ENCODE data around the gene VTCN1.
"Not testable (repeated sequence)": the region's sequence is repeated elsewhere in the genome, so short reads cannot be mapped to it uniquely, and the experiment has no call there.

Gene VTCN1

GRCh38 chr1:117161887-117162286 is 48.8 kb downstream of the VTCN1 start:
- CTCF ChIA-PET = interaction anchor here (0.7 to 0.8 kb wide), 2 partner anchors 12 to 33 kb away, joined by 3 to 4 read pairs; no protein-coding TSS in a partner anchor
- Histone ChIP-seq H3K36me3 (ENCODE audit: control insufficient read depth in 2 of 2, insufficient read depth in 1 of 2, low read length in 2 of 2) (no peaks in the 10 kb centered on the region), H3K9me3 (ENCODE audit: control insufficient read depth, insufficient read depth, low read depth, low read length) (no peaks in the 10 kb centered on the region), H3K4me1 (ENCODE audit: control insufficient read depth, insufficient read depth, low read length) (no peaks in the 10 kb centered on the region), H3K4me3 (ENCODE audit: low read depth, low read length) (no peak overlapping the region), H3K27ac (ENCODE audit: extremely low read depth, low read depth, low read length) (no peak overlapping the region)
- TF ChIP-seq ZEB2 (tag by site-specific recombination; IDR thresholded peaks at IDR 0.05) (no peak), ZBTB48 (tag by site-specific recombination; IDR thresholded peaks at IDR 0.05) (no peak), REST (tag by site-specific recombination; IDR thresholded peaks at IDR 0.05) (no peak), INSM2 (tag by site-specific recombination; IDR thresholded peaks at IDR 0.05) (no peak), ZBTB6 (tag by site-specific recombination; IDR thresholded peaks at IDR 0.05) (no peak), ZNF335 (tag by site-specific recombination; conservative IDR thresholded peaks at IDR 0.05) (no peak), SP7 (tag by site-specific recombination; IDR thresholded peaks at IDR 0.05) (no peak), IKZF3 (tag by site-specific recombination; IDR thresholded peaks at IDR 0.05) (no peak), ZNF747 (tag by site-specific recombination; IDR thresholded peaks at IDR 0.05) (no peak), KLF16 (tag by site-specific recombination; IDR thresholded peaks at IDR 0.05) (no peak), ZNF433 (tag by site-specific recombination; IDR thresholded peaks at IDR 0.05; ENCODE audit: low read depth) (no peak), ZNF16 (tag by site-specific recombination; IDR thresholded peaks at IDR 0.05; ENCODE audit: low read depth) (no peak), ZSCAN5A (tag by site-specific recombination; IDR thresholded peaks at IDR 0.05) (no peak)
- POLR2A ChIA-PET = no interaction called here

- H3K27ac ChIP-seq (ENCODE audit: extremely low read depth, low read depth, low read length); POLR2A ChIA-PET; H3K4me3 ChIP-seq (ENCODE audit: low read depth, low read length); H3K9me3 ChIP-seq (ENCODE audit: control insufficient read depth, insufficient read depth, low read depth, low read length); H3K36me3 ChIP-seq (ENCODE audit: control insufficient read depth in 2 of 2, insufficient read depth in 1 of 2, low read length in 2 of 2): not testable (repeated sequence)
- CTCF ChIA-PET = interaction anchor here (1.3 kb wide), 1 partner anchor 23 kb away, joined by 3 read pairs; no protein-coding TSS in a partner anchor
- peaks cover 10% of the 10 kb centered on the region for H3K4me1 ChIP-seq (ENCODE audit: control insufficient read depth, insufficient read depth, low read length)
Observed at GRCh38 chr1:117151305-117151704, 59.4 kb downstream of the VTCN1 start.

GRCh38 chr1:117150316-117150715 is 60.4 kb downstream of the VTCN1 start:
- ChIA-PET POLR2A (no interaction called here), CTCF (no interaction called here)
- H3K4me1 ChIP-seq (ENCODE audit: control insufficient read depth, insufficient read depth, low read length) = peaks cover 10% of the 10 kb centered on the region
- no peak overlapping the region for H3K27ac ChIP-seq (ENCODE audit: extremely low read depth, low read depth, low read length)
- TF ChIP-seq ZNF302 (tag by site-specific recombination; IDR thresholded peaks at IDR 0.05; ENCODE audit: low read depth) = no peak
- no peak for TF ChIP-seq ZNF777 (tag by site-specific recombination; IDR thresholded peaks at IDR 0.05; ENCODE audit: borderline replicate concordance)
- TF ChIP-seq ZNF423 (tag by site-specific recombination; IDR thresholded peaks at IDR 0.05) = no peak
- no peak for TF ChIP-seq ZNF24 (tag by site-specific recombination; IDR thresholded peaks at IDR 0.05)
- TF ChIP-seq ZNF837 (tag by site-specific recombination; IDR thresholded peaks at IDR 0.05) = no peak
- no peak for TF ChIP-seq ZNF16 (tag by site-specific recombination; IDR thresholded peaks at IDR 0.05; ENCODE audit: low read depth)
- TF ChIP-seq ZNF398 (tag by site-specific recombination; IDR thresholded peaks at IDR 0.05) = no peak
- TF ChIP-seq ZNF776 (tag by site-specific recombination; IDR thresholded peaks at IDR 0.05; ENCODE audit: borderline replicate concordance) = no peak
- no peak for TF ChIP-seq RBAK (tag by site-specific recombination; IDR thresholded peaks at IDR 0.05)
- no peaks in the 10 kb centered on the region for H3K9me3 ChIP-seq (ENCODE audit: control insufficient read depth, insufficient read depth, low read depth, low read length)
- no peaks in the 10 kb centered on the region for H3K36me3 ChIP-seq (ENCODE audit: control insufficient read depth in 2 of 2, insufficient read depth in 1 of 2, low read length in 2 of 2)
- no peak overlapping the region for H3K4me3 ChIP-seq (ENCODE audit: low read depth, low read length)
